Endothelial cell (in vitro differentiated cells): ENCODE results near the gene SLC16A11. TPM values are rescaled to one million over a fixed set of nuclear protein-coding genes. Genes with fewer than 3 reads are reported as not detected.

Experiments
- DNase-seq: peaks from one replicate; pipeline ENCODE4 v3.0.0; 2021; ENCODE audit warnings: low spot score
- H3K27ac Mint-ChIP-seq: one replicate; pipeline ENCODE4 v1.8.0; 2021; ENCODE audit warnings: mixed read lengths, inconsistent platforms; ENCODE audit not compliant: unreplicated experiment
- H3K27me3 Mint-ChIP-seq: one replicate; pipeline ENCODE4 v1.8.0; 2021; ENCODE audit warnings: mild to moderate bottlenecking, moderate library complexity, mixed read lengths, inconsistent platforms; ENCODE audit not compliant: unreplicated experiment
- H3K36me3 Mint-ChIP-seq: one replicate; pipeline ENCODE4 v1.8.0; 2021; ENCODE audit warnings: mild to moderate bottlenecking, low read depth, mixed read lengths, inconsistent platforms; ENCODE audit not compliant: unreplicated experiment
- H3K4me1 Mint-ChIP-seq: one replicate; pipeline ENCODE4 v1.8.0; 2021; ENCODE audit warnings: mild to moderate bottlenecking, mixed read lengths, inconsistent platforms; ENCODE audit not compliant: unreplicated experiment
- H3K4me3 Mint-ChIP-seq: one replicate; pipeline ENCODE4 v1.8.0; 2021; ENCODE audit warnings: mild to moderate bottlenecking, mixed read lengths, inconsistent platforms; ENCODE audit not compliant: unreplicated experiment
- H3K9me3 Mint-ChIP-seq: one replicate; pipeline ENCODE4 v1.8.0; 2021; ENCODE audit warnings: mixed read lengths, inconsistent platforms; ENCODE audit not compliant: unreplicated experiment
- total RNA-seq: library from RNA; stranded (reverse); fragmentation: NEBNext Ultra II Directional; extraction: Animal tissue kit (Norgen Biotek cat#: 25700); gene quantifications from one replicate; pipeline ENCODE4 v1.2.1, GENCODE V29; 2021; ENCODE audit not compliant: unreplicated experiment
- TF ChIP-seq, protein P1 (sequence below): fragments of 200-600 bp; sonication (generic); IDR thresholded peaks from one replicate; pipeline ENCODE4 v1.5.0; 2021; ENCODE audit warnings: antibody characterized with exemption; ENCODE audit not compliant: unreplicated experiment

The SLC16A11 gene
- total RNA-seq, 1 donor from 2014 or later = 0.33 TPM

GRCh38 chr17:7017827-7018200 is 26.1 kb downstream of the SLC16A11 start:
- Mint-ChIP-seq H3K4me3 (peak overlapping the region; percentile 73), H3K9me3 (no peaks in the 10 kb centered on the region), H3K27me3 (peaks cover 28% of the 10 kb centered on the region), H3K36me3 (peaks cover 14% of the 10 kb centered on the region), H3K4me1 (peaks cover 79% of the 10 kb centered on the region), H3K27ac (peak overlapping the region; percentile 64)
- no peak for DNase-seq
- TF ChIP-seq, protein P1, sequence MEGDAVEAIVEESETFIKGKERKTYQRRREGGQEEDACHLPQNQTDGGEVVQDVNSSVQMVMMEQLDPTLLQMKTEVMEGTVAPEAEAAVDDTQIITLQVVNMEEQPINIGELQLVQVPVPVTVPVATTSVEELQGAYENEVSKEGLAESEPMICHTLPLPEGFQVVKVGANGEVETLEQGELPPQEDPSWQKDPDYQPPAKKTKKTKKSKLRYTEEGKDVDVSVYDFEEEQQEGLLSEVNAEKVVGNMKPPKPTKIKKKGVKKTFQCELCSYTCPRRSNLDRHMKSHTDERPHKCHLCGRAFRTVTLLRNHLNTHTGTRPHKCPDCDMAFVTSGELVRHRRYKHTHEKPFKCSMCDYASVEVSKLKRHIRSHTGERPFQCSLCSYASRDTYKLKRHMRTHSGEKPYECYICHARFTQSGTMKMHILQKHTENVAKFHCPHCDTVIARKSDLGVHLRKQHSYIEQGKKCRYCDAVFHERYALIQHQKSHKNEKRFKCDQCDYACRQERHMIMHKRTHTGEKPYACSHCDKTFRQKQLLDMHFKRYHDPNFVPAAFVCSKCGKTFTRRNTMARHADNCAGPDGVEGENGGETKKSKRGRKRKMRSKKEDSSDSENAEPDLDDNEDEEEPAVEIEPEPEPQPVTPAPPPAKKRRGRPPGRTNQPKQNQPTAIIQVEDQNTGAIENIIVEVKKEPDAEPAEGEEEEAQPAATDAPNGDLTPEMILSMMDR = no peak

DNA sequence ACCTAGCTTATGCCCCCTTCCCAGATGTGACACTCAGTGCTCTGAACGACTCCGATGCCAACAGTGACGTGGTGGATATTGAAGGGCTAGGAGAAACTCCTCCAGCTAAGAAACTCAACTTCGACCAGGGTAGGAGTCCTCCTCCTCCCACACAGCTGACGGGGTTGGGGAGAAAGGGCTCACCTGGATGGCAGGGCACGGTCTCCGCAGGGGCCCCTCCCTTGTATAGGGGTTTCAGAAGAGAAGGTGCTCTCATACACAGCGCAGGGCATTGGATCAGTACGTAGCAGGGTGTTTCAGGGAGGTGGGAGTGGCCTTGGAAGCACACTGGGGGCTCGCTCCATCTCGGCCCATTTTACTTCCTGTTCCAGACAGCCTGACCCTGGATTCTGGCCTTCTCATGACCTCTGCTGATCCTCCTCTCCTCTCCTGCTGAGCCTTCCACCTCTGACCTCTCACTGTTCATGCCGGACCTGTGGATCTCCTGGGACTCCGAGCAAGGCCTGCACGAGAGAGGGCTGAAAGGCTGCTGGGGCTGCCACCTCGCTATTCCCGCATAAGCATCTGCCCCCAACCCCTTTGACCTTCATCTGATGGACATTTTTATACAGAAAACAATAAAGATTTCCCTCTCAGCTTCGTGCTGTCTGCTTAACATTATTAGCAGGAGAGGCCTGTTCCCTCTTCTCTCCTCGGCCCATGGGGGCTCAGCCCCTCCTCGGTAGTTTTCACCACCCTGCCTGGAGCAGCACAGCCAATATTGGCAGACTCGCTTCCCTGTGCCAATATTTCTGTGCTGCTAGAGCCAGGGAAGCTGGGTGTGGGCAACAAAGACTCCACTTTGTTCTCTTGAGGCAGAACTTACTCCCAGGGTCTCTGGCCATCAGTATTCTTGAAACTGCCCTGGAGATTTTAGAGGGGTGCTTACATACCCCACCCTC is 26.7 kb downstream of the SLC16A11 start:
- peak overlapping the region; percentile 54 for H3K27ac Mint-ChIP-seq
- H3K9me3 Mint-ChIP-seq = no peaks in the 10 kb centered on the region
- peaks cover 25% of the 10 kb centered on the region for H3K27me3 Mint-ChIP-seq
- H3K4me1 Mint-ChIP-seq = peaks cover 75% of the 10 kb centered on the region
- peaks cover 14% of the 10 kb centered on the region for H3K36me3 Mint-ChIP-seq
- TF ChIP-seq, protein P1 = no peak
- no peak for DNase-seq
- H3K4me3 Mint-ChIP-seq = peak overlapping the region; percentile 73

DNA sequence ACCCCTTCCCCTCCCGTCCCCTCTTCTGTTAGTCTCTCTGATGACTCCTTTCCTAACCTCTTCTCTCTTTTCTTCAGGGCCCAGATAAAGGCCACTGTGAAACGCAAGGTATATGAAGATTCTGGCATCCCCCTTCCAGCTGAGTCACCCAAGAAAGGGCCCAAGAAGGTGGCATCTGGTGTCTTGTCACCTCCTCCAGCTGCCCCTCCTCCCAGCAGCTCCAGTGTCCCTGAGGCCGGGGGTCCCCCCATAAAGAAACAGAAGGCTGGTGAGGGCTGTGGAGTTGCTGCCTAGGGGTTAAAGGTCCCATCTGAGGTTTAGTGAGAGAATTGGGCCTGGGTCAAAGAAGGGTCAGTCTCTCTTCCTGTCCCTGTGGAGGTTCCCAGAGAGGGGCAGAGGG is 27.5 kb downstream of the SLC16A11 start:
- TF ChIP-seq, protein P1 = no peak
- H3K27me3 Mint-ChIP-seq = peaks cover 24% of the 10 kb centered on the region
- H3K4me1 Mint-ChIP-seq = peaks cover 77% of the 10 kb centered on the region
- H3K27ac Mint-ChIP-seq = no peak overlapping the region
- H3K9me3 Mint-ChIP-seq = no peaks in the 10 kb centered on the region
- H3K4me3 Mint-ChIP-seq = peak overlapping the region; percentile 60
- H3K36me3 Mint-ChIP-seq = peaks cover 18% of the 10 kb centered on the region
- no peak for DNase-seq

- Mint-ChIP-seq H3K36me3 (peaks cover 15% of the 10 kb centered on the region), H3K4me1 (peaks cover 75% of the 10 kb centered on the region), H3K27me3 (peaks cover 15% of the 10 kb centered on the region), H3K9me3 (no peaks in the 10 kb centered on the region), H3K27ac (peak overlapping the region; percentile 94), H3K4me3 (peak overlapping the region; percentile 90)
- no peak for DNase-seq
- TF ChIP-seq, protein P1 = peak; percentile 63
These were observed 28.6 kb downstream of the SLC16A11 start for GRCh38 chr17:7014995-7015958.
